NCI-H1930 (cell line): ENCODE data around the gene CGREF1.
A peak's percentile ranks its signal among the peaks of the same experiment; 100 is the strongest.
"Not testable (repeated sequence)": the region's sequence is repeated elsewhere in the genome, so short reads cannot be mapped to it uniquely, and the experiment has no call there.

ENCODE experiments used
- DNase-seq, 2 experiments: peaks; one replicate each; lab custom pipeline; 2025; lab: John Stamatoyannopoulos, UW

The CGREF1 gene

GRCh38 chr2:27087823-27088410 lies 31.0 kb downstream of the CGREF1 start:
- no peak for DNase-seq

DNA sequence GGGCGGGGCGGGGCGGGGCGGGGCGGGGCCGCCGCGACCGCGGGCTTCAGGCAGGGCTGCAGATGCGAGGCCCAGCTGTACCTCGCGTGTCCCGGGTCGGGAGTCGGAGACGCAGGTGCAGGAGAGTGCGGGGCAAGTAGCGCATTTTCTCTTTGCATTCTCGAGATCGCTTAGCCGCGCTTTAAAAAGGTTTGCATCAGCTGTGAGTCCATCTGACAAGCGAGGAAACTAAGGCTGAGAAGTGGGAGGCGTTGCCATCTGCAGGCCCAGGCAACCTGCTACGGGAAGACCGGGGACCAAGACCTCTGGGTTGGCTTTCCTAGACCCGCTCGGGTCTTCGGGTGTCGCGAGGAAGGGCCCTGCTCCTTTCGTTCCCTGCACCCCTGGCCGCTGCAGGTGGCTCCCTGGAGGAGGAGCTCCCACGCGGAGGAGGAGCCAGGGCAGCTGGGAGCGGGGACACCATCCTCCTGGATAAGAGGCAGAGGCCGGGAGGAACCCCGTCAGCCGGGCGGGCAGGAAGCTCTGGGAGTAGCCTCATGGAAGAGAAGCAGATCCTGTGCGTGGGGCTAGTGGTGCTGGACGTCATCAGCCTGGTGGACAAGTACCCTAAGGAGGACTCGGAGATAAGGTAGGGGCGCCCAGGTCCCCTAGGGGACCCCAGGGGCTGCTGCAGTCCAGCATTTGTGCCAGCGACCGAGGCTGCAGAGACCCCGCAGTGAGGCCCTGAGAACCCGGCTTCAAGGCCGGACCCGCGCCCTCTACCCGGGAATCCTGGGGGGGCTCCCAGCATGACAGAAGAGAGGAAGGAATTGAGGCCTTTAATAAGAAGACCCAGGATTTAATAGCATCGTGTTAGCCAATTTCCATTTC lies 32.0 kb downstream of the CGREF1 start, which contains the start of gene KHK:
KHK (plus strand) TSS at position 49 of the 870 bp plus-strand sequence; CDS start at position 537, 488 bp downstream.
- DNase-seq = no peak

DNA sequence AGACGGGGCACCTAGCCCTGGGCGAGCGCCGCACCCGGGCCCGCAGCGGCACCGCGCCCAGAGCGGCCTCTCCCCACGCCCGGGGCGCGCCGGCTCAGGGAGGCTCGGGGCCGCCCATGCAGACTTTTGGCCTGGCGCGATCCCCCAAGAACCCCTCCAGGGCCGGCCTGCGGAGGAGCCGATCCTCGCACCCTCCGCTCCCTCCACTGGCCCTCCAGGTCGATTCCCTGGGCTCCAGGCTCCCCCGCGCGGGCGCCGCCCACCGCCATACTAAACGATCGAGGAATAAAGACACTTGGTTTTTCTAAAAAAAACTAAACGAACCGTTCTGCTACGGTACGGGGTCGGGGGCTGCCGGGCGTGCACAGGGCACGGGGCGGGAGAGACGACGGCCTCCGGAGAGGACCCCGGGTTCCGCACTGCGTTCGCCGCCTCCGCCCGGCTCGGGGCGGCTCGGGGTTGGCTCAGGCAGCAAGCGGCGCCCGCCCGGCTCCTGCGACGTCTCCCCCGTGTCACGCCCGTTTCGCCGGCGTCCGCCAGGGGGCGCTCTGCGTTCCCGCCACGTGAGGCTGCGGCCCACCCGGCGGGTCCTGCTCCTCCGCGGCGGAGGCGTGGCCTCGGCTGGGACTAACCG lies 32.7 kb downstream of the CGREF1 start:
- peak; percentile 89 to 96 for DNase-seq

GRCh38 chr2:27085673-27086089 lies 33.2 kb downstream of the CGREF1 start:
- DNase-seq = peak; percentile 11 to 38

DNA sequence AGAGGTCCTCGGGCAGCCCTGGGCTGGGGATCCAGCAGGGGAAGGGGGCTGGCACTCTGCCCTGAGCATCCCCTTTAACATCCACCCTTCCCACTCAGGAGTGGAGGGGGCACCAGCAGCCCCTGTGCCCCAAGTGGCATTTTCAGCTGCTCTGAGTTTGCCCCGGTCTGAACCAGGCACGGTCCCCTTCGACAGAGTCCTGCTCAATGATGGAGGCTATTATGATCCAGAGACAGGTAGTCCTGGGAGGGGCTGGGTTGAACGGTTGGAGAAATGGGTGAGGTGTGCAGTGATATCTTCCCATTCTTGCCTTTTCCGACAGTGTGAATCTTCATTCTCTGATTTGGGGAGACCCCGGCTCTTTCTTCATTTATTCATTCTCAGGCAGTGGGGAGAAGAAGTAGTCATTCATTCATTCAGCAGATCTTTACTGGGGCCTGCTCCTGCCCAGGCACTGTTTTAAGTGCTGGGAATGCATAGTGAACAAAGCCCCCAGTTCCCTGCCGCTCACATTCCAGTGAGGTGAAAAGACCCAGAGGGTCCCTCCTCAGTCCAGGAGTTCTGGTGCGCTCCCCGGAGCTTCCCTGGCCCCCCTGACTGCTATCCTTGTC lies 33.8 kb downstream of the CGREF1 start:
- DNase-seq = no peak

- DNase-seq = no peak
Measured at GRCh38 chr2:27084297-27085061, 34.4 kb downstream of the CGREF1 start.

DNA sequence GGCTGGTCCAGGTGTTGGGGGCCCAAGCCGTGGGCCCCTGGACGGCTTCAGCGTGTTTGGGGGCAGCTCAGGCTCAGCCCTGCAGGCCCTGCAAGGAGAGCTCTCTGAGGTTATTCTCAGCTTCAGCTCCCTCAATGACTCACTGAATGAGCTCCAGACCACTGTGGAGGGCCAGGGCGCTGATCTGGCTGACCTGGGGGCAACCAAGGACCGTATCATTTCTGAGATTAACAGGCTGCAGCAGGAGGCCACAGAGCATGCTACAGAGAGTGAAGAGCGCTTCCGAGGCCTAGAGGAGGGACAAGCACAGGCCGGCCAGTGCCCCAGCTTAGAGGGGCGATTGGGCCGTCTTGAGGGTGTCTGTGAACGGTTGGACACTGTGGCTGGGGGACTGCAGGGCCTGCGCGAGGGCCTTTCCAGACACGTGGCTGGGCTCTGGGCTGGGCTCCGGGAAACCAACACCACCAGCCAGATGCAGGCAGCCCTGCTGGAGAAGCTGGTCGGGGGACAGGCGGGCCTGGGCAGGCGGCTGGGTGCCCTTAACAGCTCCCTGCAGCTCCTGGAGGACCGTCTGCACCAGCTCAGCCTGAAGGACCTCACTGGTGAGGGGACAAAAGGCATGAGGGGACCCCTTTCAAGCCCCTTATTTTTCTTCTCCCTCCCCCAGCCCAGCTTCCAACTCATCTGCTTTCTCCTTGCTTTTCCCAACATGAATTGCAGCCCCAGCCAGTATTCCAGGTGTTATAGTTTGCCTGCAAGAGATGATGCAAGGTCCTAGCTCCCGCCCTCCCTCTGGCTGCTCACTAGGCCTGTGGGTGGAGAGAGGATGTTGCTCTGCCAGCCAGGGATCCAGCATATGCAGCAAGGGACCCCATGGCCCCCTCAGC lies 35.3 kb downstream of the CGREF1 start:
- no peak for DNase-seq

- DNase-seq = no peak
Measured at GRCh38 chr2:27082773-27083409, 36.0 kb downstream of the CGREF1 start.

GRCh38 chr2:27081984-27082772 lies 36.8 kb downstream of the CGREF1 start:
- no peak for DNase-seq

- no peak for DNase-seq
Measured at GRCh38 chr2:27080603-27080936, 38.4 kb downstream of the CGREF1 start.

DNA sequence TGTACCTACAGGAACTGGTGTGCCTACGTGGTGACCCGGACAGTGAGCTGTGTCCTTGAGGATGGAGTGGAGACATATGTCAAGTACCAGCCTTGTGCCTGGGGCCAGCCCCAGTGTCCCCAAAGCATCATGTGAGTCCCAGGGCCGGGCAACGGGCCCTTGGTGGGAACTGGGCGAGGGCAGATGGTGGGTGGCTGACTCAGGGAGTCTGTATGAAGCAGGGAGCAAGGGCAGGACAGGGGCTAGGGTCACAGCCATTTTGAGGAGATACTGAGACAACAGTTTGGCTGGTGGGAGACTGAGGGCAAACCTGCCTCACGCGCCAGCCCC lies 38.8 kb downstream of the CGREF1 start:
- no peak for DNase-seq

GRCh38 chr2:27079233-27080139 lies 39.4 kb downstream of the CGREF1 start:
- no peak for DNase-seq

- no peak for DNase-seq
Measured at GRCh38 chr2:27078267-27079194, 40.4 kb downstream of the CGREF1 start, which contains the start of gene EMILIN1. Gene EMILIN1, plus strand, starts transcription at chr2:27078615. Its CDS starts 451 bp downstream, at chr2:27079066.

DNA sequence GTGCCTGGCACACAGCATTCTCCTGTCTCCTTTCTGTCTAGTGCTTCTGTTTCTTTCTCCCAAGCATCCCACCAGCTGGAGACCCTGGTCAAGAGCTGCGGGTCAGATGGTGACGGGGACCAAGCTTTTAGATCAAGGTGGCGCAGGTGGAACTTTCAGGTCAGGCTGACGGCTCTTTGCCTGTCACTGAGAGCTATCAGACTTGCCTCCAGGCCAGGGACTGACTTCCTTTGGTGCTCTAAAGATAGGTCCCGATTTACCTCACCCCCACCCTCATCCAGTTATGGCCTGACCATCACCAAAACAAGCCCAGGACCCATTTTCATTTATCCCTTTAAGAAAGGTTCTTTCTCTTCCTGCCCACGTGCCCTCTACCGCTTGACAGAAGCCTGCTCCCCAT lies 41.7 kb downstream of the CGREF1 start:
- DNase-seq = no peak

DNA sequence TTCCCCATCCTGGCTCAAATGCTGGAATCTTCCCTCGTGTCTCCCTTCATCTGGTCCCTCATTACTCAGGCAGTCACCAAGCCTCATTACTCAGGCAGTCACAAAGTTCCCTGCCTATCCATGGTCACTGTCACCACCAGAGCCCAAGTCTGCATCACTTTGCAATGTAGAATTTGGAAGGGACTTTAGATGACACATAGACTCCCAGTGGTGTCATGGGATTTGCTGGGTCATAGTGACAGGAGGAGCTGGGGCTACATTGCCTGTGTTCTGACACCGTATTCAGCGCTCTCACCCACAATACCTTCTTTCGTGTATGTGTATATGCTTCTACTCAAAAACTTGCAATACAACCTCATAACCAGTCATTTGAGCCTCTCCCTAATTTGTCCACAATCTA lies 42.6 kb downstream of the CGREF1 start:
- DNase-seq = no peak

- DNase-seq = not testable (repeated sequence)
Measured at GRCh38 chr2:27075566-27075871, 43.4 kb downstream of the CGREF1 start.

- DNase-seq = no peak
Measured at GRCh38 chr2:27074738-27075565, 44.0 kb downstream of the CGREF1 start.
